B cell (primary cell): ENCODE results near the gene PLCB1. TPM values are rescaled to one million over a fixed set of nuclear protein-coding genes. Genes with fewer than 3 reads are reported as not detected.
A peak's percentile ranks its signal among the peaks of the same experiment; 100 is the strongest.

Source experiments
- ATAC-seq: fragments of 200-7000 bp; cut with Tn5 transposase; one replicate; pipeline ENCODE4 v1.10.0; 2021; ENCODE audit warnings: low read depth, mild to moderate bottlenecking, moderate number of reproducible peaks, moderate library complexity
- CTCF ChIA-PET: fragments of 350-600 bp; sonication (Branson Sonifier 250); formaldehyde crosslinking; loops from one replicate; lab custom pipeline; 2021; ENCODE audit warnings: antibody characterized with exemption, inconsistent platforms; lab: Charles Lee
- POLR2A ChIA-PET: fragments of 350-600 bp; sonication (Branson Sonifier 250); formaldehyde crosslinking; loops from one replicate; lab custom pipeline; 2021; ENCODE audit warnings: antibody characterized with exemption; lab: Charles Lee
- DNase-seq: peaks from one replicate; pipeline ENCODE4 v3.0.0; 2013
- H2AFZ ChIP-seq: 2 replicates; pipeline ENCODE4 v1.6.1; 2012; ENCODE audit warnings: mild to moderate bottlenecking, low read depth, low read length; ENCODE audit not compliant: insufficient read depth, poor library complexity, severe bottlenecking
- H3K27ac ChIP-seq, 2 donors: 1 replicate in 1 of 2; 2 replicates in 1 of 2; pipeline ENCODE4 v1.5.1; 2012 to 2013; ENCODE audit warnings: low read length in 2 of 2, mild to moderate bottlenecking in 2 of 2, moderate library complexity in 1 of 2
- H3K27me3 ChIP-seq, 4 experiments: fragments of 200-600 bp in 1 of 4; sonication (generic) in 1 of 4; replicated peaks in 1 of 4; 1 replicate in 2 of 4; 2 replicates in 2 of 4; pipeline versions ENCODE4 v1.6.1 to v1.7.0; 2013 to 2016; ENCODE audit warnings: low read length in 3 of 4, mild to moderate bottlenecking in 2 of 4, mixed read lengths in 1 of 4, moderate library complexity in 1 of 4; ENCODE audit not compliant: insufficient read depth in 4 of 4, control insufficient read depth in 3 of 4; ENCODE audit errors: control extremely low read depth in 1 of 4
- H3K36me3 ChIP-seq, 2 experiments: replicated peaks in 1 of 2; 1 replicate in 1 of 2; 2 replicates in 1 of 2; pipeline versions ENCODE4 v1.6.1 to v1.7.1; 2013; ENCODE audit warnings: low read length in 1 of 2; ENCODE audit not compliant: insufficient read depth in 2 of 2, control insufficient read depth in 1 of 2; ENCODE audit errors: control extremely low read depth in 1 of 2, extremely low read depth in 1 of 2
- H3K4me1 ChIP-seq, 2 donors: fragments of 200-600 bp in 1 of 2; sonication (generic) in 1 of 2; 1 replicate in 1 of 2; 2 replicates in 1 of 2; pipeline versions ENCODE4 v1.5.1 to v1.6.1; 2013 to 2017; ENCODE audit warnings: low read length in 2 of 2; ENCODE audit not compliant: control insufficient read depth in 2 of 2, insufficient read depth in 2 of 2
- H3K4me2 ChIP-seq: replicated peaks from 2 replicates; pipeline ENCODE3; 2012; ENCODE audit warnings: mild to moderate bottlenecking, low read depth, low read length; ENCODE audit not compliant: poor library complexity, severe bottlenecking
- H3K4me3 ChIP-seq, 5 experiments: fragments of 200-600 bp in 1 of 5; sonication (generic) in 1 of 5; 1 replicate in 3 of 5; 2 replicates in 2 of 5; pipeline versions ENCODE4 v1.5.1 to v1.7.0; 2011 to 2016; ENCODE audit warnings: low read length in 4 of 5, mild to moderate bottlenecking in 4 of 5, low read depth in 2 of 5, control low read depth in 1 of 5, moderate library complexity in 1 of 5; ENCODE audit not compliant: insufficient read depth in 1 of 5; ENCODE audit errors: control extremely low read depth in 1 of 5, extremely low read depth in 1 of 5
- H3K79me2 ChIP-seq: fragments of 200-600 bp; sonication (generic); one replicate; pipeline ENCODE4 v1.6.0; 2016; ENCODE audit warnings: low read length; ENCODE audit not compliant: control insufficient read depth, insufficient read depth
- H3K9ac ChIP-seq: fragments of 200-600 bp; sonication (generic); 2 replicates; pipeline ENCODE4 v1.6.1; 2017; ENCODE audit warnings: mild to moderate bottlenecking, low read length, moderate library complexity
- H3K9me3 ChIP-seq, 3 donors: one replicate each; pipeline versions ENCODE4 v1.6.1 to v1.7.1; 2013; ENCODE audit warnings: low read length in 2 of 3; ENCODE audit not compliant: control insufficient read depth in 2 of 3, insufficient read depth in 1 of 3; ENCODE audit errors: control extremely low read depth in 1 of 3
- H4K20me1 ChIP-seq: 2 replicates; pipeline ENCODE4 v1.6.0; 2012; ENCODE audit warnings: mild to moderate bottlenecking, low read length; ENCODE audit not compliant: insufficient read depth, control insufficient read depth, poor library complexity, severe bottlenecking
- H3K27ac Mint-ChIP-seq: one replicate; pipeline ENCODE4 v1.8.0; 2021; ENCODE audit warnings: mixed read lengths
- H3K27me3 Mint-ChIP-seq: one replicate; pipeline ENCODE4 v1.8.0; 2021; ENCODE audit warnings: mixed read lengths
- H3K4me1 Mint-ChIP-seq: one replicate; pipeline ENCODE4 v1.8.0; 2021; ENCODE audit warnings: mixed read lengths
- H3K4me3 Mint-ChIP-seq: one replicate; pipeline ENCODE4 v1.8.0; 2021; ENCODE audit warnings: mixed read lengths
- H3K9me3 Mint-ChIP-seq: one replicate; pipeline ENCODE4 v1.8.0; 2022; ENCODE audit warnings: mixed read lengths; ENCODE audit not compliant: insufficient read depth
- EZH2 ChIP-seq: IDR thresholded peaks from 2 replicates; pipeline ENCODE4 v1.6.1; 2012; ENCODE audit warnings: borderline replicate concordance, low read depth, mild to moderate bottlenecking, moderate library complexity, low read length; ENCODE audit not compliant: insufficient read depth, poor library complexity, severe bottlenecking
- WGBS: methylation state at CpG from one replicate; pipeline ENCODE4 v1.1.5; 2013; ENCODE audit warnings: missing lambda C conversion rate; ENCODE audit not compliant: insufficient coverage; 5-methylcytosine and 5-hydroxymethylcytosine counted together
- intact Hi-C: fragments of 100-400 bp; cut with micrococcal nuclease; formaldehyde crosslinking; loops from one replicate; pipeline ENCODE4 v1.10.0; 2022
- polyA plus RNA-seq: library from polyadenylated mRNA; depleted of rRNA; stranded (reverse); fragments of >200 nt; gene quantifications from 2 replicates; pipeline ENCODE4 v1.2.3, GENCODE V29; 2012
- total RNA-seq, 2 donors: library from RNA; stranded (reverse); fragments of 120-200 nt in 1 of 2; gene quantifications; 1 replicate in 1 of 2; 2 replicates in 1 of 2; pipeline versions ENCODE4 v1.2.3 to v1.2.4, GENCODE V29; 2013 to 2022
- TF ChIP-seq, protein P1 (sequence below): fragments of 200-600 bp; IDR thresholded peaks from one replicate; pipeline ENCODE4 v1.8.0; 2022; ENCODE audit warnings: antibody characterized with exemption, mild to moderate bottlenecking

The PLCB1 gene
- total and polyA plus RNA-seq, 2 donors (not counting 1 experiment from before 2014, with no cell fraction given) = 0.18 to 0.47 TPM

DNA sequence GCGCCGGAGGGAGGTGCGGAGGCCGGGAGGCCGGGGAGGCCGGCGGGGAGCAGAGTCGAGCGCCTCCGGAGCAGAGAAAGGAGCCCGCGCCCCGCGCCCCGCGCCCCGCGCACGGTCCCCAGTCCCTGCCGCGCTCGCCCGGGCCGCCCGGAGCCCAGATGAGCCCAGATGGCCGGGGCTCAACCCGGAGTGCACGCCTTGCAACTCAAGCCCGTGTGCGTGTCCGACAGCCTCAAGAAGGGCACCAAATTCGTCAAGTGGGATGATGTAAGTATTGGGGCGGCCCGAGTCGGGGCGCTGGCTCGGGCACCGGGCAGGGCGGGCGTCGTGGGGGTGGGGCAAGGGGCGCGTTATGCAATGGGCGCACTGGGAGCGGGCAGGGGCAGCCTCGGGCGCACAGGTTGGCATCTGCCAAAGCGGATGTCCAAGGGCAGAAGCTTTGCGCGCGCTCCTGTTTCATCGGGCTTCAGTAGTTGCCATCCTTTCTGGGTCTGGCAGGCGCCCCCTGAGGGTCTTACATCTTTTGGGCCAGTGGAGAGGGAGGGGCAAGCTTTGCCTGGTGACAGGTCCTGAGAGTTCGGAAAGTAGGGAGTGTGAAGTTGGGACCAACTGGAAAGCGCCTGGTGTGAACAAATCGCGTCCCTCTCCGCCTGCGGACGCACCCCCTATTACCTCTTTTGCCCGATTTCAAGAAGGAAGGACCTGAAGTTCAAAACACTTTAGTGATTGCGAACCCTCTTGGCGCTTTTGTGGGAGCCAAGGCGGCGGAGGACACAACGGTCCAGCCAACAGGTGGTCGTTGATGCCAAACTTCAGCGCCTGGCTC, 631 bp downstream of the PLCB1 start:
- ATAC-seq (peak; percentile 7), DNase-seq (peak; percentile 18)
- H3K4me2 ChIP-seq = peak overlapping the region; percentile 66
- H3K27ac ChIP-seq = no peak overlapping the region
- H3K27me3 Mint-ChIP-seq = peaks cover 35% of the 10 kb centered on the region
- H3K9me3 Mint-ChIP-seq = no peaks in the 10 kb centered on the region
- H3K4me3 Mint-ChIP-seq = peak overlapping the region; percentile 57
- H3K4me1 Mint-ChIP-seq = peaks cover 15% of the 10 kb centered on the region
- peak overlapping the region; percentile 54 for H2AFZ ChIP-seq
- intact Hi-C loops = loop anchor here (2.0 kb wide), 1 partner anchor 256 kb away; no protein-coding TSS in a partner anchor
- peaks cover 0 to 10% (median 9%) of the 10 kb centered on the region in 4 experiments for H3K27me3 ChIP-seq
- 3% methylated on average over 66 of the region's 68 CpGs for WGBS
- no peaks in the 10 kb centered on the region for H4K20me1 ChIP-seq
- H3K36me3 ChIP-seq = no peaks in the 10 kb centered on the region
- H3K4me1 ChIP-seq = peaks cover 12 to 14% of the 10 kb centered on the region in 2 donors
- no peaks in the 10 kb centered on the region for H3K79me2 ChIP-seq
- no peak overlapping the region for H3K9ac ChIP-seq
- ChIA-PET POLR2A (no interaction called here), CTCF (no interaction called here)
- TF ChIP-seq, protein P1, sequence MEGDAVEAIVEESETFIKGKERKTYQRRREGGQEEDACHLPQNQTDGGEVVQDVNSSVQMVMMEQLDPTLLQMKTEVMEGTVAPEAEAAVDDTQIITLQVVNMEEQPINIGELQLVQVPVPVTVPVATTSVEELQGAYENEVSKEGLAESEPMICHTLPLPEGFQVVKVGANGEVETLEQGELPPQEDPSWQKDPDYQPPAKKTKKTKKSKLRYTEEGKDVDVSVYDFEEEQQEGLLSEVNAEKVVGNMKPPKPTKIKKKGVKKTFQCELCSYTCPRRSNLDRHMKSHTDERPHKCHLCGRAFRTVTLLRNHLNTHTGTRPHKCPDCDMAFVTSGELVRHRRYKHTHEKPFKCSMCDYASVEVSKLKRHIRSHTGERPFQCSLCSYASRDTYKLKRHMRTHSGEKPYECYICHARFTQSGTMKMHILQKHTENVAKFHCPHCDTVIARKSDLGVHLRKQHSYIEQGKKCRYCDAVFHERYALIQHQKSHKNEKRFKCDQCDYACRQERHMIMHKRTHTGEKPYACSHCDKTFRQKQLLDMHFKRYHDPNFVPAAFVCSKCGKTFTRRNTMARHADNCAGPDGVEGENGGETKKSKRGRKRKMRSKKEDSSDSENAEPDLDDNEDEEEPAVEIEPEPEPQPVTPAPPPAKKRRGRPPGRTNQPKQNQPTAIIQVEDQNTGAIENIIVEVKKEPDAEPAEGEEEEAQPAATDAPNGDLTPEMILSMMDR = no peak
- no peak for TF ChIP-seq EZH2
- peak overlapping the region in 4 of 5 experiments; percentile 6 to 66 (median 28) for H3K4me3 ChIP-seq
- H3K9me3 ChIP-seq = no peaks in the 10 kb centered on the region
- H3K27ac Mint-ChIP-seq = no peak overlapping the region

- DNase-seq = no peak
- Histone ChIP-seq H3K27ac (no peak overlapping the region), H3K9ac (no peak overlapping the region), H3K4me2 (peak overlapping the region; percentile 66), H2AFZ (peak overlapping the region; percentile 54), H3K4me3 (peak overlapping the region in 2 of 5 experiments; percentile 11 to 66), H3K4me1 (peaks cover 12 to 14% of the 10 kb centered on the region in 2 donors), H3K27me3 (peaks cover 0 to 10% (median 9%) of the 10 kb centered on the region in 4 experiments), H3K79me2 (no peaks in the 10 kb centered on the region), H3K36me3 (no peaks in the 10 kb centered on the region), H3K9me3 (no peaks in the 10 kb centered on the region), H4K20me1 (no peaks in the 10 kb centered on the region)
- intact Hi-C loops = loop anchor here (2.0 kb wide), 1 partner anchor 255 kb away; no protein-coding TSS in a partner anchor
- TF ChIP-seq, protein P1 = no peak
- TF ChIP-seq EZH2 = no peak
- no peak for ATAC-seq
- CTCF ChIA-PET = no interaction called here
- no peak overlapping the region for H3K27ac Mint-ChIP-seq
- H3K27me3 Mint-ChIP-seq = peaks cover 35% of the 10 kb centered on the region
- POLR2A ChIA-PET = no interaction called here
- WGBS = 8% methylated on average over 5 of the region's 14 CpGs
- H3K9me3 Mint-ChIP-seq = no peaks in the 10 kb centered on the region
- H3K4me3 Mint-ChIP-seq = peak overlapping the region; percentile 57
- H3K4me1 Mint-ChIP-seq = peaks cover 15% of the 10 kb centered on the region
Measured at GRCh38 chr20:8133310-8133768, 1.3 kb downstream of the PLCB1 start.
